Gastrocnemius medialis (tissue), 4 donors: Measurements from ENCODE around the gene SLIRP.

Experiments
- CTCF ChIP-seq, 5 experiments: fragments of 450-650 bp in 3 of 5; fragments of 200-600 bp in 2 of 5; sonication (generic) in 2 of 5; IDR thresholded peaks in 4 of 5; conservative IDR thresholded peaks in 1 of 5; 1 replicate in 4 of 5; 2 replicates in 1 of 5; pipeline ENCODE4 v1.5.1; 2016 to 2019; ENCODE audit warnings: antibody characterized with exemption in 5 of 5, mild to moderate bottlenecking in 3 of 5, moderate library complexity in 3 of 5
- POLR2A ChIP-seq, 2 donors: fragments of 450-650 bp; IDR thresholded peaks; one replicate each; pipeline ENCODE4 v1.6.1; 2017; ENCODE audit warnings: antibody characterized with exemption in 2 of 2, mild to moderate bottlenecking in 2 of 2, moderate library complexity in 2 of 2

GRCh38 chr14:77730976-77731497 is 23.1 kb downstream of the SLIRP start:
- TF ChIP-seq POLR2A (IDR thresholded peaks at IDR 0.05) (no peak), CTCF (IDR thresholded peaks at IDR 0.05 in 4 of 5, conservative IDR thresholded peaks at IDR 0.05 in 1 of 5) (no peak)
